NB4 (cell line): ENCODE measurements around the gene ENGASE.

ENCODE experiments used
- DNase-seq: peaks from one replicate; pipeline ENCODE4 v3.0.0; 2010; ENCODE audit warnings: low read depth
- H3K4me3 ChIP-seq: one replicate; pipeline ENCODE4 v1.5.1; 2011; ENCODE audit warnings: mild to moderate bottlenecking, low read depth, low read length, moderate library complexity
- CTCF ChIP-seq: IDR thresholded peaks from one replicate; pipeline ENCODE4 v1.5.1; 2012; ENCODE audit warnings: low read depth, low read length
- MAX ChIP-seq: IDR thresholded peaks from 2 replicates; pipeline ENCODE4 v1.6.1; 2011; ENCODE audit warnings: low read depth, low read length
- MYC ChIP-seq: IDR thresholded peaks from 2 replicates; pipeline ENCODE4 v1.6.1; 2011; ENCODE audit warnings: low read depth, low read length
- POLR2A ChIP-seq: IDR thresholded peaks from 2 replicates; pipeline ENCODE4 v1.6.1; 2011; ENCODE audit warnings: mild to moderate bottlenecking; ENCODE audit not compliant: insufficient read length; ENCODE audit errors: extremely low read depth

Gene ENGASE

GRCh38 chr17:79045842-79046196, 28.8 kb upstream of the ENGASE start:
- TF ChIP-seq POLR2A = no peak
- TF ChIP-seq MAX = peak; percentile 95
- TF ChIP-seq CTCF = peak; percentile 90
- no peak overlapping the region for H3K4me3 ChIP-seq
- DNase-seq = peak; percentile 65

- H3K4me3 ChIP-seq = no peak overlapping the region
- DNase-seq = no peak
- no peak for TF ChIP-seq CTCF
- no peak for TF ChIP-seq MAX
- TF ChIP-seq POLR2A = no peak
- no peak for TF ChIP-seq MYC
Observed at GRCh38 chr17:79046197-79046915, 28.3 kb upstream of the ENGASE start.

- no peak for DNase-seq
- no peak overlapping the region for H3K4me3 ChIP-seq
- no peak for TF ChIP-seq CTCF
- TF ChIP-seq MYC = no peak
- TF ChIP-seq MAX = no peak
- TF ChIP-seq POLR2A = no peak
Observed at GRCh38 chr17:79046916-79047280, 27.7 kb upstream of the ENGASE start.

GRCh38 chr17:79047291-79047920, 27.2 kb upstream of the ENGASE start:
- H3K4me3 ChIP-seq = no peak overlapping the region
- no peak for DNase-seq
- TF ChIP-seq POLR2A (no peak), MAX (no peak), CTCF (no peak), MYC (no peak)

- DNase-seq = no peak
- no peak for TF ChIP-seq MAX
- no peak for TF ChIP-seq POLR2A
- TF ChIP-seq CTCF = no peak
- no peak for TF ChIP-seq MYC
- no peak overlapping the region for H3K4me3 ChIP-seq
Observed at GRCh38 chr17:79047923-79048825, 26.4 kb upstream of the ENGASE start.
